Measurements from ENCODE around the gene BRINP3. TPM values are rescaled to one million over a fixed set of nuclear protein-coding genes. Genes with fewer than 3 reads are reported as not detected.

BRINP3 gene
- total RNA-seq, 1 donor from 2014 or later: not detected

DNA sequence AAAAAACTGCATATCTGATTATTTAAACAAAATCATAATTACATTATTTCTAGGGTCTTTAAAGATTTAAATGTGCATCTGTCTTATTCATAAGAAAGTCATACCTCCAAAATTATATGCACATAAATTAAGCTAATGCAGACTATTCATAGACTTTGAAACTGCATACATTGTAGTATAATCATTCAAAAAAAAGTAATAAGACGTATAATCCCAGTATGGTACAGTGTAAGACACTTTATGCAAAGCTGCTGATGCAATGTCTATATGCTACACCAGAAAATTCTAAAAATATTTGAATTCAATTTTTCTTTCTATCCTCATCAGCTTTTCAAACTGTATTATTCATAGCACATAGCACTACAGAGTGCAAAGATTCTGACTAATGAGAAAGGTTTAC lies 22.0 kb downstream of the BRINP3 start:
- H3K36me3 Mint-ChIP-seq (ENCODE audit: low read depth): no peaks in the 10 kb centered on the region
- ChIA-PET CTCF (no interaction called here), POLR2A (no interaction called here)
- DNase-seq (no peak), ATAC-seq (ENCODE audit: low read depth) (no peak)
- H3K9me3 Mint-ChIP-seq: peaks cover 3% of the 10 kb centered on the region
- H3K27me3 Mint-ChIP-seq: no peaks in the 10 kb centered on the region
- H3K4me1 Mint-ChIP-seq: no peaks in the 10 kb centered on the region
- H3K4me3 Mint-ChIP-seq: no peak overlapping the region
- TF ChIP-seq CTCF (IDR thresholded peaks at IDR 0.05): no peak
- intact Hi-C loops (cut with micrococcal nuclease): no loop called here
- no peak overlapping the region for H3K27ac Mint-ChIP-seq

- TF ChIP-seq CTCF (IDR thresholded peaks at IDR 0.05): no peak
- H3K36me3 Mint-ChIP-seq (ENCODE audit: low read depth): no peaks in the 10 kb centered on the region
- ChIA-PET CTCF (no interaction called here), POLR2A (no interaction called here)
- H3K9me3 Mint-ChIP-seq: peaks cover 2% of the 10 kb centered on the region
- H3K27ac Mint-ChIP-seq: no peak overlapping the region
- H3K4me1 Mint-ChIP-seq: no peaks in the 10 kb centered on the region
- DNase-seq: no peak
- no peak for ATAC-seq (ENCODE audit: low read depth)
- intact Hi-C loops (cut with micrococcal nuclease): no loop called here
- H3K27me3 Mint-ChIP-seq: no peaks in the 10 kb centered on the region
- H3K4me3 Mint-ChIP-seq: no peak overlapping the region
These were observed 24.1 kb downstream of the BRINP3 start for GRCh38 chr1:190453550-190453949.

- DNase-seq (no peak), ATAC-seq (ENCODE audit: low read depth) (no peak)
- ChIA-PET CTCF (no interaction called here), POLR2A (no interaction called here)
- intact Hi-C loops (cut with micrococcal nuclease): no loop called here
- Mint-ChIP-seq H3K36me3 (ENCODE audit: low read depth) (no peaks in the 10 kb centered on the region), H3K27me3 (no peaks in the 10 kb centered on the region), H3K4me1 (no peaks in the 10 kb centered on the region), H3K4me3 (no peak overlapping the region), H3K27ac (no peak overlapping the region), H3K9me3 (no peaks in the 10 kb centered on the region)
- TF ChIP-seq CTCF (IDR thresholded peaks at IDR 0.05): no peak
These were observed 25.3 kb downstream of the BRINP3 start for GRCh38 chr1:190452272-190452848.

GRCh38 chr1:190444464-190444863 lies 33.2 kb downstream of the BRINP3 start:
- intact Hi-C loops (cut with micrococcal nuclease): no loop called here
- Mint-ChIP-seq H3K4me3 (no peak overlapping the region), H3K9me3 (no peaks in the 10 kb centered on the region), H3K4me1 (no peaks in the 10 kb centered on the region), H3K27me3 (no peaks in the 10 kb centered on the region), H3K36me3 (ENCODE audit: low read depth) (no peaks in the 10 kb centered on the region), H3K27ac (no peak overlapping the region)
- CTCF ChIA-PET: no interaction called here
- TF ChIP-seq CTCF (IDR thresholded peaks at IDR 0.05): no peak
- DNase-seq (no peak), ATAC-seq (ENCODE audit: low read depth) (no peak)
- POLR2A ChIA-PET: no interaction called here

DNA sequence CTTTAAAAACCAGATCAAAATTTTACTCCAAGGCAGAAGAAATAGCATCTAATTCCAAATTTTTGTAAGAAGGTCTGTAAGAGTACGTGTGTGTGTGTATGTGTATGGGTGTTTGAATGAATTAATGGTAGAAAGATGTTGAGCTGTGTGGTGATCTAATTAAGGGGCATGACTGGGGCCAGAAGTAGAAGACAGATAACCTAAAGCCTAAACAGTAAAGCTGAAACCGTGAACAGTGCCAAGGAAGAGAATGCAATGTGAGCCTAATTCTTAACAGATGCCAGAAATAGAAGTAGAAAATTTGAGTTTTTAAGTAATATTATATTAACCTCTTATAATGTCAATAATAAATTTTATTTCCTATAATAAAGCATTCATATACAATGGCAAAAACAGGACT lies 38.2 kb downstream of the BRINP3 start:
- TF ChIP-seq CTCF (IDR thresholded peaks at IDR 0.05): no peak
- DNase-seq (no peak), ATAC-seq (ENCODE audit: low read depth) (no peak)
- Mint-ChIP-seq H3K27me3 (no peaks in the 10 kb centered on the region), H3K36me3 (ENCODE audit: low read depth) (no peaks in the 10 kb centered on the region), H3K4me1 (no peaks in the 10 kb centered on the region), H3K9me3 (no peaks in the 10 kb centered on the region), H3K27ac (no peak overlapping the region), H3K4me3 (no peak overlapping the region)
- intact Hi-C loops (cut with micrococcal nuclease): no loop called here
- ChIA-PET CTCF (no interaction called here), POLR2A (no interaction called here)
